GM20431 (cell line): Measurements from ENCODE around the gene NMUR2.

Experiments used
- in situ Hi-C: fragments of 300-500 bp; cut with MseI, MboI; formaldehyde crosslinking; loops from one replicate; pipeline ENCODE4 v1.15.0; 2020; ENCODE audit warnings: low sequenced_read_pairs; ENCODE audit not compliant: unreplicated experiment

NMUR2 gene

GRCh38 chr5:152405145-152405544 is at the start of gene NMUR2:
TSS of gene NMUR2 (minus strand) at chr5:152405279. CDS start at chr5:152405113, 166 bp downstream.
- in situ Hi-C loops = no loop called here

GRCh38 chr5:152443935-152444334 is 38.9 kb upstream of the NMUR2 start:
- in situ Hi-C loops = no loop called here

GRCh38 chr5:152439791-152440190 is 34.7 kb upstream of the NMUR2 start:
- in situ Hi-C loops = no loop called here

GRCh38 chr5:152437866-152438265 is 32.8 kb upstream of the NMUR2 start:
- in situ Hi-C loops = no loop called here

- in situ Hi-C loops = no loop called here
Measured at GRCh38 chr5:152427721-152428120, 22.6 kb upstream of the NMUR2 start.

- in situ Hi-C loops = no loop called here
Measured at GRCh38 chr5:152425083-152425482, 20.0 kb upstream of the NMUR2 start.

- in situ Hi-C loops = no loop called here
Measured at GRCh38 chr5:152424501-152424900, 19.4 kb upstream of the NMUR2 start.

- in situ Hi-C loops = no loop called here
Measured at GRCh38 chr5:152422081-152422480, 17.0 kb upstream of the NMUR2 start.

- in situ Hi-C loops = no loop called here
Measured at GRCh38 chr5:152412129-152412528, 7.0 kb upstream of the NMUR2 start.

GRCh38 chr5:152406082-152406481 is 1.0 kb upstream of the NMUR2 start:
- in situ Hi-C loops = no loop called here

- in situ Hi-C loops = no loop called here
Measured at GRCh38 chr5:152404494-152404893, 585 bp downstream of the NMUR2 start.

GRCh38 chr5:152403046-152403445 is 2.0 kb downstream of the NMUR2 start:
- in situ Hi-C loops = no loop called here

- in situ Hi-C loops = no loop called here
Measured at GRCh38 chr5:152400846-152401245, 4.2 kb downstream of the NMUR2 start.

- in situ Hi-C loops = no loop called here
Measured at GRCh38 chr5:152397581-152397980, 7.5 kb downstream of the NMUR2 start.

GRCh38 chr5:152393441-152393840 is 11.6 kb downstream of the NMUR2 start:
- in situ Hi-C loops = no loop called here

GRCh38 chr5:152389208-152389849 is 15.8 kb downstream of the NMUR2 start:
- in situ Hi-C loops = no loop called here

- in situ Hi-C loops = no loop called here
Measured at GRCh38 chr5:152388610-152389009, 16.5 kb downstream of the NMUR2 start.

- in situ Hi-C loops = no loop called here
Measured at GRCh38 chr5:152380415-152381123, 24.5 kb downstream of the NMUR2 start.

GRCh38 chr5:152379331-152379730 is 25.7 kb downstream of the NMUR2 start:
- in situ Hi-C loops = no loop called here

GRCh38 chr5:152378730-152379129 is 26.3 kb downstream of the NMUR2 start:
- in situ Hi-C loops = no loop called here

GRCh38 chr5:152376886-152377285 is 28.2 kb downstream of the NMUR2 start:
- in situ Hi-C loops = no loop called here
